GM12878 (cell line): ENCODE results near the gene C10orf105. TPM values are rescaled to one million over a fixed set of nuclear protein-coding genes. Genes with fewer than 3 reads are reported as not detected.

ENCODE experiments used
- ASH2L ChIP-seq: fragments of 300-600, 200-600 bp; sonication (generic); IDR thresholded peaks from 2 replicates; pipeline ENCODE4 v1.6.1; 2017; ENCODE audit warnings: low read depth, mild to moderate bottlenecking, borderline replicate concordance
- BHLHE40 ChIP-seq, 2 experiments: fragments of 450-650 bp in 1 of 2; IDR thresholded peaks; 2 replicates each; pipeline ENCODE4 v1.6.1; 2011 to 2017; ENCODE audit warnings: low read depth in 2 of 2, borderline replicate concordance in 1 of 2, improper control_type of control experiment in 1 of 2, low read length in 1 of 2, mild to moderate bottlenecking in 1 of 2
- CHD4 ChIP-seq: fragments of 200-600 bp; sonication (generic); IDR thresholded peaks from 2 replicates; pipeline ENCODE4 v1.6.1; 2016; ENCODE audit warnings: mild to moderate bottlenecking
- DPF2 ChIP-seq: fragments of 450-650 bp; IDR thresholded peaks from 2 replicates; pipeline ENCODE4 v1.6.1; 2017; ENCODE audit warnings: mild to moderate bottlenecking
- EZH2 ChIP-seq: IDR thresholded peaks from 2 replicates; pipeline ENCODE4 v1.6.1; 2012; ENCODE audit warnings: low read depth, mild to moderate bottlenecking, control low read depth, inconsistent platforms, low read length, borderline replicate concordance; ENCODE audit not compliant: control insufficient read depth
- HDAC6 ChIP-seq: fragments of 200-600 bp; sonication (generic); IDR thresholded peaks from one replicate; pipeline ENCODE4 v1.8.0; 2017; ENCODE audit warnings: antibody characterized with exemption; ENCODE audit not compliant: unreplicated experiment
- IKZF1 ChIP-seq: fragments of 450-650 bp; conservative IDR thresholded peaks from 2 replicates; pipeline ENCODE4 v1.6.1; 2017; ENCODE audit warnings: antibody characterized with exemption, mild to moderate bottlenecking
- JUNB ChIP-seq: IDR thresholded peaks from 2 replicates; pipeline ENCODE4 v1.6.1; 2016; ENCODE audit warnings: antibody characterized with exemption, mild to moderate bottlenecking
- MXI1 ChIP-seq: fragments of 150-350 bp; IDR thresholded peaks from 2 replicates; pipeline ENCODE4 v1.6.1; 2011; ENCODE audit warnings: low read depth, mild to moderate bottlenecking, inconsistent platforms, low read length, improper control_type of control experiment
- NBN ChIP-seq: fragments of 450-650 bp; IDR thresholded peaks from 2 replicates; pipeline ENCODE4 v1.6.1; 2016
- PAX5 ChIP-seq: IDR thresholded peaks from 2 replicates; pipeline ENCODE4 v1.6.1; 2011; ENCODE audit warnings: low read depth, low read length, borderline replicate concordance
- RAD21 ChIP-seq: IDR thresholded peaks from 2 replicates; pipeline ENCODE4 v1.6.1; 2011; ENCODE audit warnings: mild to moderate bottlenecking, low read depth, low read length, moderate library complexity; ENCODE audit not compliant: insufficient read depth
- SPI1 ChIP-seq: IDR thresholded peaks from 2 replicates; pipeline ENCODE4 v1.6.1; 2011; ENCODE audit warnings: low read depth, mild to moderate bottlenecking, low read length, moderate library complexity, borderline replicate concordance; ENCODE audit not compliant: insufficient read depth
- TCF12 ChIP-seq: IDR thresholded peaks from 2 replicates; pipeline ENCODE4 v1.6.1; 2011; ENCODE audit warnings: low read depth, mild to moderate bottlenecking, low read length
- TCF3 ChIP-seq: IDR thresholded peaks from 2 replicates; pipeline ENCODE4 v1.6.1; 2012; ENCODE audit warnings: low read depth, mild to moderate bottlenecking, low read length, borderline replicate concordance; ENCODE audit not compliant: insufficient read depth
- ZNF384 ChIP-seq: IDR thresholded peaks from 2 replicates; pipeline ENCODE4 v1.6.1; 2012; ENCODE audit warnings: low read depth, mild to moderate bottlenecking, low read length, improper control_type of control experiment, borderline replicate concordance
- polyA plus RNA-seq, 11 experiments: library from polyadenylated mRNA; depleted of rRNA in 4 of 11; unstranded in 6 of 11; stranded (reverse) in 5 of 11; fragments of >200 nt; fragmentation: Nextera tagmentation in 4 of 11; fragmentation: Illumina TruSeq in 1 of 11; extraction: Ambion mirVana in 4 of 11; extraction: Trizol in 1 of 11; gene quantifications; 1 replicate in 1 of 11; 2 replicates in 10 of 11; pipeline versions ENCODE4 v1.2.1 to v1.2.3, GENCODE V29; 2011 to 2016; ENCODE audit warnings: inconsistent platforms in 2 of 11, missing spikeins in 2 of 11, low read depth in 1 of 11
- total RNA-seq, 4 experiments: library from RNA; depleted of rRNA in 3 of 4; stranded (reverse); fragments of >200 nt in 3 of 4; fragmentation: Illumina TruSeq in 1 of 4; extraction: Trizol in 1 of 4; gene quantifications; 2 replicates each; pipeline versions ENCODE4 v1.2.1 to v1.2.3, GENCODE V29; 2013 to 2021
- TF ChIP-seq, protein P1 (sequence below): fragments of 450-650 bp; IDR thresholded peaks from 2 replicates; pipeline ENCODE4 v1.6.1; 2017; ENCODE audit warnings: mild to moderate bottlenecking, moderate library complexity
- TF ChIP-seq, protein P2 (sequence below): IDR thresholded peaks from 2 replicates; pipeline ENCODE4 v1.6.1; 2012; ENCODE audit warnings: low read depth, low read length, improper control_type of control experiment
- TF ChIP-seq, protein P3 (sequence below): fragments of 450-650 bp; IDR thresholded peaks from 2 replicates; pipeline ENCODE4 v1.6.1; 2017; ENCODE audit warnings: low read depth, mild to moderate bottlenecking, moderate library complexity
- TF ChIP-seq, protein P4 (sequence below): IDR thresholded peaks from 2 replicates; pipeline ENCODE4 v1.6.1; 2011; ENCODE audit warnings: mild to moderate bottlenecking, low read depth, low read length, moderate library complexity; ENCODE audit not compliant: insufficient replicate concordance

C10orf105 gene
- total and polyA plus RNA-seq, 10 of the 15 experiments (the other 5 are each of a cell fraction or from before 2014, with no cell fraction given), result 0.04 to 0.06 (median 0.05) TPM; not detected in 7

DNA sequence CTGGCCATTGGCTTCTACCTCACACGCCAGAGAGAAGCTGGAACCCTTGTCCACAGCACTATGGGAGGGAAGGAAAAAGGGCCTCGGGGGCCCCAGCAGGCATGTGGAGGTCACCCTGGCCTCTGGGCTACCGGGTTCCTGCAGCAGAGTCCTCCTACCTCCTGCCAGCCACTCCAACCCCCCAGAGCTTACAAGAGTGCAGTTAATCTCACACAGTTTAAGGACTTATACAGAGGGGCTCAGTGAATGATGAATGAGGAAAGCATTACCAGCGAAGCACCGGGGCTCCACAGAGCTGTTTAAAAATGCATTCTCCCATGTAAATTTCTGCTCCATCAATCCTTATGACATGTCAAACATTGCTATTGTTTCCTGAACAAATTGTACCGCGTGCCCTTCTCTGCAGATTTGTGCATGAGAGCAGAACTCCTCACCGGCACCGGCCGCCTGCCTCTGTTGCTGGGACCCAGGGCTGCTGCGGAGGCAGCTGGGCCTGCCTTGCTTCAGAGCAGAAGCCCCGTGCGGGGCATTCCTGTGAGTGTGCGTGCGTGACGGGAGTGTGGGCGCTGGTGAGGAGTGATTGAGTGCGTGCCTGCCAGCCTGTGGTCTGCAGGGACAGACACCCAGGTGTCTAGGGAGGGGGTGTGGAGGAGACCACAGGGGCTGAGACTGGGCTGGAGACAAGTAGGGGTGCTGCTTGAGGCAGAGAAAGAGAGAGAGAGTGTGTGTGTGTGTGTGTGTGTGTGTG, 52.8 kb downstream of the C10orf105 start (continued):
- TF ChIP-seq TCF12 (peak; percentile 69), PAX5 (peak; percentile 78; the same call in 1 of the 2 replicates), JUNB (no peak), TCF3 (0 out of 2 replicates have a peak, but pooled peaks have one; percentile 18), MXI1 (no peak), SPI1 (no peak), ZNF384 (no peak), BHLHE40 (IDR thresholded peaks at IDR 0.05; ENCODE audit: borderline replicate concordance in 1 of 2, low read depth in 2 of 2, low read length in 1 of 2) (peak; percentile 65 to 75), IKZF1 (no peak; the same call in 1 of the 2 replicates), HDAC6 (no peak), ASH2L (no peak), RAD21 (no peak), DPF2 (peak; percentile 28; the same call in 1 of the 2 replicates), EZH2 (no peak), NBN (peak; percentile 75; the same call in 1 of the 2 replicates), CHD4 (no peak)
- TF ChIP-seq, protein P1, sequence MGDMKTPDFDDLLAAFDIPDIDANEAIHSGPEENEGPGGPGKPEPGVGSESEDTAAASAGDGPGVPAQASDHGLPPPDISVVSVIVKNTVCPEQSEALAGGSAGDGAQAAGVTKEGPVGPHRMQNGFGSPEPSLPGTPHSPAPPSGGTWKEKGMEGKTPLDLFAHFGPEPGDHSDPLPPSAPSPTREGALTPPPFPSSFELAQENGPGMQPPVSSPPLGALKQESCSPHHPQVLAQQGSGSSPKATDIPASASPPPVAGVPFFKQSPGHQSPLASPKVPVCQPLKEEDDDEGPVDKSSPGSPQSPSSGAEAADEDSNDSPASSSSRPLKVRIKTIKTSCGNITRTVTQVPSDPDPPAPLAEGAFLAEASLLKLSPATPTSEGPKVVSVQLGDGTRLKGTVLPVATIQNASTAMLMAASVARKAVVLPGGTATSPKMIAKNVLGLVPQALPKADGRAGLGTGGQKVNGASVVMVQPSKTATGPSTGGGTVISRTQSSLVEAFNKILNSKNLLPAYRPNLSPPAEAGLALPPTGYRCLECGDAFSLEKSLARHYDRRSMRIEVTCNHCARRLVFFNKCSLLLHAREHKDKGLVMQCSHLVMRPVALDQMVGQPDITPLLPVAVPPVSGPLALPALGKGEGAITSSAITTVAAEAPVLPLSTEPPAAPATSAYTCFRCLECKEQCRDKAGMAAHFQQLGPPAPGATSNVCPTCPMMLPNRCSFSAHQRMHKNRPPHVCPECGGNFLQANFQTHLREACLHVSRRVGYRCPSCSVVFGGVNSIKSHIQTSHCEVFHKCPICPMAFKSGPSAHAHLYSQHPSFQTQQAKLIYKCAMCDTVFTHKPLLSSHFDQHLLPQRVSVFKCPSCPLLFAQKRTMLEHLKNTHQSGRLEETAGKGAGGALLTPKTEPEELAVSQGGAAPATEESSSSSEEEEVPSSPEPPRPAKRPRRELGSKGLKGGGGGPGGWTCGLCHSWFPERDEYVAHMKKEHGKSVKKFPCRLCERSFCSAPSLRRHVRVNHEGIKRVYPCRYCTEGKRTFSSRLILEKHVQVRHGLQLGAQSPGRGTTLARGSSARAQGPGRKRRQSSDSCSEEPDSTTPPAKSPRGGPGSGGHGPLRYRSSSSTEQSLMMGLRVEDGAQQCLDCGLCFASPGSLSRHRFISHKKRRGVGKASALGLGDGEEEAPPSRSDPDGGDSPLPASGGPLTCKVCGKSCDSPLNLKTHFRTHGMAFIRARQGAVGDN, result no peak
- TF ChIP-seq, protein P2, sequence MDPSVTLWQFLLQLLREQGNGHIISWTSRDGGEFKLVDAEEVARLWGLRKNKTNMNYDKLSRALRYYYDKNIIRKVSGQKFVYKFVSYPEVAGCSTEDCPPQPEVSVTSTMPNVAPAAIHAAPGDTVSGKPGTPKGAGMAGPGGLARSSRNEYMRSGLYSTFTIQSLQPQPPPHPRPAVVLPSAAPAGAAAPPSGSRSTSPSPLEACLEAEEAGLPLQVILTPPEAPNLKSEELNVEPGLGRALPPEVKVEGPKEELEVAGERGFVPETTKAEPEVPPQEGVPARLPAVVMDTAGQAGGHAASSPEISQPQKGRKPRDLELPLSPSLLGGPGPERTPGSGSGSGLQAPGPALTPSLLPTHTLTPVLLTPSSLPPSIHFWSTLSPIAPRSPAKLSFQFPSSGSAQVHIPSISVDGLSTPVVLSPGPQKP, result no peak
- TF ChIP-seq, protein P3, sequence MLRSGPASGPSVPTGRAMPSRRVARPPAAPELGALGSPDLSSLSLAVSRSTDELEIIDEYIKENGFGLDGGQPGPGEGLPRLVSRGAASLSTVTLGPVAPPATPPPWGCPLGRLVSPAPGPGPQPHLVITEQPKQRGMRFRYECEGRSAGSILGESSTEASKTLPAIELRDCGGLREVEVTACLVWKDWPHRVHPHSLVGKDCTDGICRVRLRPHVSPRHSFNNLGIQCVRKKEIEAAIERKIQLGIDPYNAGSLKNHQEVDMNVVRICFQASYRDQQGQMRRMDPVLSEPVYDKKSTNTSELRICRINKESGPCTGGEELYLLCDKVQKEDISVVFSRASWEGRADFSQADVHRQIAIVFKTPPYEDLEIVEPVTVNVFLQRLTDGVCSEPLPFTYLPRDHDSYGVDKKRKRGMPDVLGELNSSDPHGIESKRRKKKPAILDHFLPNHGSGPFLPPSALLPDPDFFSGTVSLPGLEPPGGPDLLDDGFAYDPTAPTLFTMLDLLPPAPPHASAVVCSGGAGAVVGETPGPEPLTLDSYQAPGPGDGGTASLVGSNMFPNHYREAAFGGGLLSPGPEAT, result no peak; the same call in 1 of the 2 replicates
- TF ChIP-seq, protein P4, sequence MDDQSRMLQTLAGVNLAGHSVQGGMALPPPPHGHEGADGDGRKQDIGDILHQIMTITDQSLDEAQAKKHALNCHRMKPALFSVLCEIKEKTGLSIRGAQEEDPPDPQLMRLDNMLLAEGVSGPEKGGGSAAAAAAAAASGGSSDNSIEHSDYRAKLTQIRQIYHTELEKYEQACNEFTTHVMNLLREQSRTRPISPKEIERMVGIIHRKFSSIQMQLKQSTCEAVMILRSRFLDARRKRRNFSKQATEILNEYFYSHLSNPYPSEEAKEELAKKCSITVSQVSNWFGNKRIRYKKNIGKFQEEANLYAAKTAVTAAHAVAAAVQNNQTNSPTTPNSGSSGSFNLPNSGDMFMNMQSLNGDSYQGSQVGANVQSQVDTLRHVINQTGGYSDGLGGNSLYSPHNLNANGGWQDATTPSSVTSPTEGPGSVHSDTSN, result peak; percentile 25
